Pons (tissue), 1 donor: ENCODE results near the gene IZUMO1.
"Not testable (repeated sequence)": the region's sequence is repeated elsewhere in the genome, so short reads cannot be mapped to it uniquely, and the experiment has no call there.

Experiments used
- DNase-seq: peaks from one replicate; pipeline ENCODE4 v3.0.0-alpha.2; 2016; ENCODE audit warnings: low spot score

IZUMO1 gene

DNA sequence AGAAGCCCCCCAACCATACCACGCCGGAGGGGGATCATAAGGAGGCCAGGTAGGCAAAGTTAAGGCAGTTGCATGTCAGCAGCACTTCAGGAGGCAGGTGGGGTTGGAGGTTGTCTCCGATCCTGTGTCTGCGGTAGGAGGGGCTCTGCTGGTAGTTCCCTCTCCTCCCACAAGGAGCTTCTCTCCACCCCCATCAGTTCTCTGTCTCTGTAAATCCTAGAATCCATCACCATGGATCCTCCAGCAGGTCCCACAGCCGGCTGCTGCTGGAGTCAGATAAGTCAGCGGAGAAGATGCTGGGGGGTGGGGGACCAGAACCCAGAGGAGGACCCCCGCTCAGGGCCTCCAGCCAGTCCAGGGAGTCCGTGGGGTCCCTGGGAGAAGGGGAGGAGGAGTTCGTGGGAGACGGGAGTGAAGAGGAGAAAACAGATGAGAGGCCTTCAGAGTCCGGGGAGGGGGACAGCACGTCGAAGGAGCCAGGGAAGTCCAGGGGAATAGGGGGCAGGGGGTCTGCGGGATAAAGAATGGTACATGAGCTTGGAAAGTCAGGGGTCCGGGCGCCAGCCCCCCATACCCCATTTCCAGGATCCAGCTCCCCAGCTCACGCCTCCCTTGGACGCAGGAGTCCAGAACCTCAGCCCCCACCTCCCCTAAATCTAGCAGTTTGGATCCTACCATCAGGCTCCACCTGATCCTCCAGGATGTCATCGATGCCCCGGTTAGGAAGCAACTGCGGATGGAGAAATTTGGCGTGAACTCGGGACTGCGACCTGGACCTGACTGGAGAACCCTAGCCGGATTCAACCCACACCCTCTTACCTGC lies 33.5 kb downstream of the IZUMO1 start:
- no peak for DNase-seq

DNA sequence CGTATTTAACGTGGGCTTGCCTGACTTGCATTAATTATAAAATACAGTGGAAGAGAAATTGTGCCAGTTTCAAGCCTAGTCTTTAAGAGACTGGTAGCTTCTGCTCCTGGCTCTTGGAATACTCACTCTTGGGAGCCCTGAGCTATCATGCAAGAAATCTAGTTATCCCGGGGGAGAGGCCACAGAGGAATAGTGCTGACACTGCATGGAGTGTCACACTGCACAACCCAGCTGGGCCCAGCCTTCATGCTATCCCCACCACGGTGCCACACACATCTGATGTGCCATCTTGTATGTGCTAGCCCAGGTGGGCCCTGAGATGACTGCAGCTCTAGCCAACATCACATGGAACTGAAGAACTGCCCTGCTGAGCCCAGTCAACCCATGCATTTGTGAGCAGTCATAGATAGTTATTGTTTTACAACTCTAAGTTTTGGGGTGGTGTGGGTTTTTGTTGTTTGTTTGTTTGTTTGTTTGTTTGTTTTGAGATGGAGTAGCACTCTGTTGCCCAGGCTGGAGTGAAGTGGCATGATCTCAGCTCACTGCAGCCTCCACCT lies 35.5 kb downstream of the IZUMO1 start:
- DNase-seq, result no peak

DNA sequence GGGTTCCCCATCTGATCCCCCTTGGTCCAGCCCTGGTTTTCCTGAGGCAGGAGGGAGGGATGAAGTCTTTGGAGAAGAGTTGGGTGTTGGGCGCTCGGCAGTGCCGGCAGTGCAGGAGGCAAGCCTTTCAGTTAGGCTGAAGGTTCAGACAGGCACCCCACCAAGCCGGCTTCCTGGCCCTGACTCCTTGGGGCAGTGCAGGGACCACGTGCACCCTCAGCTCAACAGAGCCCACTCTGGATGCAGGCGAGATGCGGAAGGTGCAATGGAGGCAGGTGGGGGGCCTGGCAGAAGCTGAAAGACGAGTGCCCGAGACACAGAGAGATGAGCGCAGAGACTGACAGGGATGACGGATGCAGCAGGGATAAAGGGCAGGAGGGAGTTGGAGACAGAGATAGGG lies 38.2 kb downstream of the IZUMO1 start:
- DNase-seq, result no peak

DNA sequence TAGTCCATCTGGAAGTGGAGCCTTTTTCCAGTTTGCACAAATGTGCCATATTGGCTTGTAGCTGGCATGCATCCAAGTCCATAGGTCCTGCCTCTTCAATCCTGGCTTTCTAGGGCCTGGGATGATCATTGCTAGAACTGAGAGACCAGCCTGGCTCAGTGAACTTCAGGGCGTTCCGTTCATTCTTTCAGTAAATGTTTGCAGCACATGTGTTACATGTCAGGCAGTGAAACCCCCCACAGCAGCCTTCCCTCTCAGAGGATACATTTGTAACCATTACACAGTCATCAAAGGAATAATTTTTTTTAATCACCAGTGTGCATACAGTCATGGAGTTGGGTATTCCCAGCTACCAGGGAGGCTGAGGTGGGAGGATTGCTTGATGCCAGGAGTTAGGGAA lies 41.3 kb downstream of the IZUMO1 start:
- no peak for DNase-seq

DNA sequence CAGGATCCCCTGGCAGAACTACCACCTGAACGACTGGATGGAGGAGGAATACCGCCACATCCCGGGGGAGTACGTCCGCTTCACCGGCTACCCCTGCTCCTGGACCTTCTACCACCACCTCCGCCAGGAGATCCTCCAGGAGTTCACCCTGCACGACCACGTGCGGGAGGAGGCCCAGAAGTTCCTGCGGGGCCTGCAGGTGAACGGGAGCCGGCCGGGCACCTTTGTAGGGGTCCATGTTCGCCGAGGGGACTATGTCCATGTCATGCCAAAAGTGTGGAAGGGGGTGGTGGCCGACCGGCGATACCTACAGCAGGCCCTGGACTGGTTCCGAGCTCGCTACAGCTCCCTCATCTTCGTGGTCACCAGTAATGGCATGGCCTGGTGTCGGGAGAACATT lies 43.4 kb downstream of the IZUMO1 start:
- DNase-seq, result no peak

DNA sequence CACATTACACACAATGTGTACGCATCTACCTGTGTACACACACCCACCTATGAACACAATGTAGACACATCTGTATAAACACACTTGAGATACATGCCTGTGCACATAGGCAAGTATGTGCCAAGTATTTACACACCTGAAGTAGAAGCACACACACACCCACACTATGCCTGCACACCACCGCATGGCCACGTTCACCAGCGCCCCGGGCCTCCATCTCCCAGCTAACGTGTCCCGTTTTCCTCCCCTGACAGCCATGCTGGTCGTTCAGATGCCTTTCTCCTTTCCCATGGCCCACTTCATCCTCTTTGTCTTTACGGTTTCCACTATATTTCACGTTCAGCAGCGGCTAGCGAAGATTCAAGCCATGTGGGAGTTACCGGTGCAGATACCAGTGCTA lies 44.0 kb downstream of the IZUMO1 start:
- DNase-seq, result no peak

DNA sequence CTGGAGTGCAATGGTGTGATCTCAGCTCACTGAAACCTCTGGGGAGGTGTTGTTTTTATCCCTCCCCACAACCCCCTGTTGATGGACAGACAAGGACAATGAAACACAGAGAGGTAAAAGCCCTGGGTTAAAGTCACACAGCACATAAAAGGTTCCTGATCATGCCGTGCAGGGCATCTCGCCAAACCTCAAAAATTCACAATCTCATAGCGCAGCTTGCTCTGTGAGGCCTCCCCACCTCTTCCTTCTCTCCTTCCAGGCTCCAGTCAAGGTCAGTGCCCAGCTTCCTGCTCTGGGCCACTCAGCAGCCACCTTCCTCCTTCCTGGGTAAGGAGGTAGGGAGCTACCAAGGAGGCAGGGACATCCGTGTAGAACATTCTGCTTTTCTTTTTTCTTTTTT lies 48.7 kb downstream of the IZUMO1 start:
- DNase-seq, result no peak

DNA sequence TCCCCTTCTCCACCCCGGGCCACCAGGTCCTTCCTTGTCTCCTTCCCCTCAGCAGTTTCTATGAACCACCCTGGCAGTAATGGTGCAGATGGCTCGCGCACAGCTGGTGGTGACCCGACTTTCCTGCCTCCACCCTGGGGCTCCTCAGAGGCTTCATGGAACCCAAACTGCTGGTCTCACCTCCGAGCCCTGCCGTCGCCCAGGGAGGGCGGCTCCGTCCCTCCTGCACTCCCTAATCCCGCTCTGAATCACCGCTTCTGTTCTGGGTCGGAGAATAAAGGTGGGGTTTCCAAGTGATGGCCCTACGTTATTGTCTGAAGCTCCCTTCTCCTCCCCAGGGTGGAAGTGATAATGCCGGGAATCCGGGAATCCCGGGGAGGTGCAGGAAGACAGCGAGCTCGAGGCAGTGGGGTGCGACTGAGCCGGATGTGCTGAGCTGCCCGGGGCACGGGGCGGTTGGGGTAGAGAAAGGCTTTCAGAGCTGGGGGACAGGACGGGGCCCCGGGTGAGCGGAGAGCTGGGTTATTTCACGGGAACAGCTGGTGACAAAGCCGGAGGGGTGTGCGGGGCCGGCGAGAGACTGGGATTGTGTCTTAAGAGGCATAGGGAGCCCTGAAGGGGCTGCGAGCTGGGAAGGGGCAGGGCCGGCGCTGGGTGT lies 50.2 kb downstream of the IZUMO1 start:
- no peak for DNase-seq

DNA sequence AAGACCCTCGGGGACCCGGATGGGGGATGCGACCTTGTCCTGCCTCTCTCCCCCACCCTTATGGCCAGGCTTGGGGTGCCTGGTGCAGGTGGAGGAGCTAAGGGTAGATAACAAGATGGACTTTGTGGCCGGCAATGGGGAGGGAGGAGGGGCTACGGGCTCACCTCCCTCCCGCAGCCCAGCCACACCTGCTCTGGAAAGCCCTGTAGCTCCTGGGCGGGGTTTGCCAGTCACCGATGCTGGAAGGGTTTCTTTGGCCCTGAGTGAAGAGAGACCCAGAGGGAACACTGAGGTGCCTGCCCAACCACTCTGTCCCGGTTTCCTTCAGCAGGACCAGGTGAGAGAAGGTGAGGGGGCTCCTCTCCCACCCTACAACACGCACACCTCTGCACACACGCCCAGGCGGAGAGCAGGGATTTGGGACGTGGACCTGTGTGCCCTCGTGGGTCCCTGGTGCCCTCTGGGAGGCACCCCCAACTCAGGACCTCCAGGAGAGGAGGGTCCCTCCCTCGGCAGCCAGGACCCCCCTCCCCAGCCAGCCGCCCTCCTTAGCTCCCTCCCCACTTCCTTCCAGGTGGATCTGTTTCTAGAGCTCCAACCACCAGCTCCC lies 50.9 kb downstream of the IZUMO1 start, which contains the start of gene FUT2:
Gene FUT2, plus strand, starts transcription at position 229 of the 610 bp plus-strand sequence. CDS start 6,986 bp downstream, outside the sequence.
- DNase-seq, result no peak

DNA sequence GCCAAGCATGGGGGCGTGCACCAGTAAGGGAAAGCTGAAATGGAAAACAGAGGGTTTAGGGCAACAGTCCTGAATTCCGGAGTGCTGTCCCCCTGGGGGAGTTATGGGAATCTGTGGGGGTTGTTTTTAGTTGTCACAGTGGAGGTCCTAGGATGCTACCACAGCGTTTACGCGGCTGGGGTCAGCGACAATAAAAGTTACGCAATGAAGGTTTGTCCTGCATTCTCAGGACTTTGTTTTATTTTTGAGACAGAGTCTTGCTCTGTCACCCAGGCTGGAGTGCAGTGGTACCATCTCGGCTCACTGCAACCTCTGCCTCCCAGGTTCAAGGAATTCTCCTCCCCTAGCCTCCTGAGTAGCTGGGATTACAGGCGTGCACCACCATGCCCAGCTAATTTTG lies 53.1 kb downstream of the IZUMO1 start:
- DNase-seq, result not testable (repeated sequence)
